ENCODE results near the gene TLR5.

DNA sequence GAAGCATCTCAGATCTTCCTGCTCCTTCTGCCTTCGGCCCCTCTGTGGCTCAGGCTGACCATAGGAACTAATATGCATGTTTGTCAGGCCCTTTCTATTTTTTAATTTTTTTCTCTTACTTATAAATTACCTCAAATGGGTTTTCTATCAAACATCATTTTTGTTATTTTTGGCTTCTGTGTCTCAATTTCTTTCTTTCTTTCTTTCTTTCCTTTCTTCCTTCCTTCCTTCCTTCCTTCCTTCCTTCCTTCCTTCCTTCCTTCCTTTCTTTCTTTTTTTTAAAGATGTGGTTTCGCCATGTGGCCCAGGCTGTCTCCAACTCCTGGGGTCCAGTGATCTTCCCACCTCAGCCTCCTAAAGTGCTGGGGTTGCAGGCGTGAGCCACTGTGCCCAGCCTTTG, 36.2 kb upstream of the TLR5 start:
- TF ChIP-seq ZNF70 (CRISPR knock-in tag; IDR thresholded peaks at IDR 0.05) (no peak), RARB (CRISPR knock-in tag; IDR thresholded peaks at IDR 0.05) (no peak), GLIS3 (CRISPR knock-in tag; IDR thresholded peaks at IDR 0.05) (no peak), PPARA (CRISPR knock-in tag; IDR thresholded peaks at IDR 0.05; ENCODE audit: borderline replicate concordance) (no peak), ZC3H10 (CRISPR knock-in tag; IDR thresholded peaks at IDR 0.05) (no peak), ZNF8 (CRISPR knock-in tag; IDR thresholded peaks at IDR 0.05) (no peak), ARNTL (CRISPR knock-in tag; IDR thresholded peaks at IDR 0.05; ENCODE audit: borderline replicate concordance, low read depth) (no peak), SNAI2 (CRISPR knock-in tag; IDR thresholded peaks at IDR 0.05) (no peak), ESRRG (CRISPR knock-in tag; IDR thresholded peaks at IDR 0.05) (no peak), BACH2 (CRISPR knock-in tag; IDR thresholded peaks at IDR 0.05; ENCODE audit: borderline replicate concordance) (no peak)
- TF ChIP-seq, protein P1, sequence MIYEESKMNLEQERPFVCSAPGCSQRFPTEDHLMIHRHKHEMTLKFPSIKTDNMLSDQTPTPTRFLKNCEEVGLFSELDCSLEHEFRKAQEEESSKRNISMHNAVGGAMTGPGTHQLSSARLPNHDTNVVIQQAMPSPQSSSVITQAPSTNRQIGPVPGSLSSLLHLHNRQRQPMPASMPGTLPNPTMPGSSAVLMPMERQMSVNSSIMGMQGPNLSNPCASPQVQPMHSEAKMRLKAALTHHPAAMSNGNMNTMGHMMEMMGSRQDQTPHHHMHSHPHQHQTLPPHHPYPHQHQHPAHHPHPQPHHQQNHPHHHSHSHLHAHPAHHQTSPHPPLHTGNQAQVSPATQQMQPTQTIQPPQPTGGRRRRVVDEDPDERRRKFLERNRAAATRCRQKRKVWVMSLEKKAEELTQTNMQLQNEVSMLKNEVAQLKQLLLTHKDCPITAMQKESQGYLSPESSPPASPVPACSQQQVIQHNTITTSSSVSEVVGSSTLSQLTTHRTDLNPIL (CRISPR knock-in tag; IDR thresholded peaks at IDR 0.05; ENCODE audit: low read depth), result no peak
